ENCODE data around the gene AKR7A2.
A peak's percentile ranks its signal among the peaks of the same experiment; 100 is the strongest.

The AKR7A2 gene

DNA sequence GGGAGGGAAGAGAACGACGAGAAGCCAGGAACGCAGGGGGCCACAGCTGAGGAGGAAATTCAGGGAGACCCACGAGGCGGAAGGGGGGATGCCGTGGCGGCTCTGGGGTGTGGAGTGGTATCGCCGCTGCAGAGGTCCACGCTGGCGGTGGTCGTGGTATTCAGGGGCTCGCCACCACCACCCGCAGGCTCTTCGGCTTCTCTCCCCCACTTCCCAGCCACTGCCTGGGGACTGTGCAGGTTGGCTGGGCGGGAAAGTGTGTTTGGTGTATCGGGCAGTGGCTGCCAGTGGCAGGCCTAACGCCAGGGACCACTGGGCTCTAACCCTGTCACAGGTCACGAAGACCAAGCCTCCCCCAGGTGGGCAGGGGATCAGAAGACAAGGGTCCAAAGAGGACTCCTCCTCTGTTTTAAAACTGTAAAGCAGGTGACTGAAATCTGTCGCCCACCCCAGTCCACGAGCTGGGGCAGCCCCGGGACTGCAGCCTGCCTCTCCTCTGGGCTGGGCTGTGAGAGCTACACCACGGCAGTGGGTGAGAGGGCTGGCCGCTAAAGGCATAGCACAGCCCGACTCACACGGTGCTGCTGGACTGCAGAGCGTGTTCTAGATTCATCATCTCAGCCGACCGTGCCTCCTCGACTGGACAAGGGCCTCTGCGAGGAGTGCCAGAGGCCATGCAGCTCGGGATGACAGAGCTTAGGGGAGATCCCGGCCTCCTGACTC lies 31.1 kb upstream of the AKR7A2 start:
- DNase-seq: no peak

DNA sequence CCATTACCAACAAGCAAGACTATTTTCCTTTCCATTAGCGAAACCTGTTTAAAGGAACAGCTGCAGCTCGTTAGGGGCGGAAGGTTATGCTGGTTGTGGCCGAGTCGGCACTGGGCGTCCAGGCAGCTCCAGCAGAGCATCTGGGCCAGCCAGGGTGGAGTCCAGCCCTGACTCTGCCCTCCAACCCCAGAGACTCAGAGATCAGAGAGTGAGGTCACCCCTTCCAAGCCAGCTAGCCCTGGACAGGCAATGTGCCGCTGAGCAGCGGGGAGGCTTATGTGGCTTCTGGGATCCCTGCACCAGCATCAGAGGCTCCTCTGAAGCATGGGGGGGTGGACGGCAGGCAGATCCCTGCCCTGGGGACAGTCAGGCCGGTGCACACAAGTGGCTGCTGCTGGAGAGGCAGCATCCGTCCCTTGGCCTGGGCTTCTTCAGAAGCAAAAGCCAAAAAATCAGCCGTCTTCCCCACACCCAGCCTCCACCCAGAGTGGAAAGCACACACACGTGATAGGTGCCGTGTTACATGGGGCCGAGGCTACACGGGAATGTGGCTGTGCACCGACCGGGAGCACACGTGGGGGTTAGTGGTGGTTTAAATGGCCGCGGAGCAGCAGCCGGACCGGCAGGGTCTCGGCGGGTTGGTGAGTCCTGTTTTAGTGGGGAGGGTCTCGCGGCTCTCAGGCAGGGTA lies 30.3 kb upstream of the AKR7A2 start:
- DNase-seq: no peak

DNA sequence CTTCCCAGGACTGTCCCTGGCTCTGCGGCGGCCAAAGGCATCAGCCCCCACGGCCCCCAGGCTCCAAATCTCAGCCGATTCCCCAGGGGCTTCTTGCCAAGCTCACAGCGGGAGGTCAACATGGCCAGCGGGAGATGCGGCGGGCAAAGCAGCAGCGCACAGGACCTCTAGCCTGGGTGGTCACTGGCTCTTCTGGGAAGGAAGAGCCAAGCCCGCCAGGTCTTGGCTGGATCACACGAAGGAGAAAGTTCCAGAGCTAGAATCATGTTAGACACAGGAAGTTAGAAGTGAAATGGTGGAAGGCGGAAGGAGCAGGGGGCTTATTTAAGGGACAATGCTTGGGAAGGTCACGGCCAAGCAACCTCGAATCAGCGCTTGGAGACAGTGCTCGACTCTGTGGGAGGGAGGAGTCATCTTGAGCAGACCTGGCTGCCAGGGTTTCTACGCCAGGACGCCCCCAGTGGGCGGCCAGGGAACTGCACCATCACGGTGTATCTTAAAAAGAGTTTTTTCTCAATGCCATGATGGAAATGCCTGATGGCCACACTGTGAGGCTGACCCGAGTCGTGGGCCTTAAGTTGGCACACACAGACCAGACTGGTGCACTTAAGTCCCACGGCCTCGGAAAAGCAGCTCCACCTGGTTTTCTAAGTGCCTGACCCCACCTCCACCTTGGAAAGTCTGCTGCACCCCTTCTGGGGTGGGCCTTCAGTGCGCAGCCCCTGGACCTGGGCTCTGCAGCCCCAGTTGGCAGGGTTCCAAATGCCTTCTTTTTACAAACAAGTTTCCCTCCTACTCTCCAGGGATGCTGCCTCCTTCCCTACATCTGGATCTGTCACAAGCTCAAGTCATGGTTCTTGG lies 29.5 kb upstream of the AKR7A2 start:
- DNase-seq: peak; percentile 73

DNA sequence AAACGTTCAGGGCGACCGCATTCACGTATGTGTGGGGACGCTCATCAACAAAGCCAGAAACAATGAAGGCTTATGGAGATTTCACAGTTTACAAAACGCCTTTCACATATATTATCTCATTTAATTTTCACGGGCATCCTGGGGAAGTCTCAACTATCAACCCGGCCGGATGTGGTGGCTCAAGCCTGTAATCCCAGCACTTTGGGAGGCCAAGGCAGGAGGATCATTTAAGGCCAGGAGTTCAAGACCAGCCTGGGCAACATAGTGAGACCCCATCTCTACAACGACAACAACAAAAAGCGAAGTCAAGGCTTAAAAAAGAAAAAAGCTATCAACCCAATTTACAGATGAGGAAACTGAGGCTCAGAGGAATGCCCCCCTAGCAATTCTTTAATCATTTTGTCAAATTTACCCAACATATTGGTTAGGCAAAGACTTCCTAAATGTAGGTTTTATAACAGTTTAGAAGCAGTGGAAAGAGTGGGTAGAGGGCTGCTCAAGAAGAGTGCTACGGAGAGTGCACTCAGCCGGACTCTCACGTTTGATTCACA lies 28.5 kb upstream of the AKR7A2 start:
- DNase-seq: no peak

DNA sequence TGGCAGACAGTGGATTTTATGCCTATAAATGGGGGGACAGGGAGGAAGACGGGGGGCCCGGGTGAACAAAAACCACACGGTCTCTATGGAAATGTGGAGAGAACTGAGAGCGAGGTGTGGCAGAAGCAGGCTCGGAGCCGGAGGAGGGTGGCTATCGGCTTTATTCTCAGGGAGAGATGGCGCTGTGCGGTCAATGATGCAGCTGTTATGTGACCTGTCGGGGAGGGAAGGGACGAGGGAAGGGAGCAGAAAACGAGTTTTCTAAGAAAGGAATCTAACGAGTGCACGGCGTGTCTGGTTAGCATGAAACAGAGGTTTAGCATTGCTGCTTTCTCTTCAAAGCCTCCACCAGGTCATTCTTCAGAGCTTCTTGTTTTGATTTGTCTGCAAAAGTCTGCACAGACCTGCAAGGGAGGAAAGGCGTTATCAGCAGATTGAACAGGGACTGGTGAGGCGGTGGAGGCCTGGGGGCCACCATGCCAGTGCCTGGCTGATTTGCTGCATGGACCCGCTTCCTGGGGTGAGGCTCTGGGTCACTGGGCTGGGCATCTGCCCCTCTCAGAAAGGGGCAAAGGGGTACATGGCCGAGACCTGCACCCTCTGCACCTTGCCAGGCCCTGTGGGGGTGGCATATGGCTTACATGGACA lies 27.4 kb upstream of the AKR7A2 start:
- no peak for DNase-seq

DNA sequence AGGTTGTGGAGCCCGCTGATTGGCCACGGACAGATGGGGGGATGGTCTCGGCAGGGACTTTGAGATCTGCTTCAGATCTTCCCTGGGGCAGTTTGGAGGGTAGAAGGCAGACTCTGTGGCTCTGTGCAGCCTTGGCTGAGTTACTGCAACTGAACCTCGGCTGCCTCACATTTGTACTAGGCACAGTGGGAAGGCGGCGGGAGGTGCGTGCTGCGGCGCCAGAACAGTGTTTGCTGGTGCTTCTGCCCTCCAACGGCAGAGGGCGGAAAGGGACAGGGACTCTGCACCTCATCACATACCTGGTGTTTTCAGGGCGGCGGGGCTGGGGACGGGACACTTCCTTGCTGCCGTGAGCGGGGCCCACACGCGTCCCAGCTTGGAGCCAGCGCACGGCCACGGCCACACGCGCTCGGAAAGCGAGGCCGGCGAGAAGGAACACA lies 26.4 kb upstream of the AKR7A2 start:
- DNase-seq: no peak

DNA sequence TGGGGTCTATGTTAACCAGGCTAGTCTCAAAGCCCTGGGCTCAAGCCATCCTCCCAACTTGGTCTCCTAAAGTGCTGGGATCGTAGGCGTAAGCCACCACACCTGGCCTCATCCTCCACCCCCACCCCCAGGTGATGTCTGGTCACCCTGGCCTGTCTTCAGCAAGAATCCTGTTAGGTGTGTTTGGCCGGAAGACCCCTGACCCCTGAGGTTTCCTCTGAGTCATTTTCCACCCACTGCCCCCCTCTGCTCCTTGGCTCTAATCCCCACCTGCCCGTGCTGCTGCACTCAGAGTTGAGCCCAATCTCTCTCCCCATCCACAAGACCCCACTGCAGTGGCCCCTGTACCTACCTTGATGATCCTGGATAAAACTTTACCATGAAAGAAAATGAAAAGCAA lies 25.3 kb upstream of the AKR7A2 start:
- DNase-seq: no peak

DNA sequence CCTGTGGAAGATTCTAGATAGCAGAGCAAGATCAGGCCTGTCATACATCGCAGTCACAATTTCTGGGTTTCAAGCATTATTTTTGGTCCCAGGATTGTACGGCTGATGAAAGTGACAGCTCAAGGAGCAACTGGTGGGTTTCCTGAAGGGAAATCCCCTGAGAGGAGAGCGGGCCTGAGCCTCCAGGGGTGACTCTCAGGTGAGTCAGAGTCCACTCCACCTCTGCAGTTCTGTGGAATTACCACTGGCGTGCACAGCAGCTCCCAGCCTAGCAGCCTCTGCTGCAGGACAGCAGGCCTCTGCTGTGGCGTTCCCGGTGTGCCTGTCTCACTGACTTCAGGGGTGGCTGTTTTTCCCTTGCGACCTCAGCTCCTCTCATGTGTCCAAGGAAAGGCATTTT lies 24.6 kb upstream of the AKR7A2 start:
- no peak for DNase-seq

DNA sequence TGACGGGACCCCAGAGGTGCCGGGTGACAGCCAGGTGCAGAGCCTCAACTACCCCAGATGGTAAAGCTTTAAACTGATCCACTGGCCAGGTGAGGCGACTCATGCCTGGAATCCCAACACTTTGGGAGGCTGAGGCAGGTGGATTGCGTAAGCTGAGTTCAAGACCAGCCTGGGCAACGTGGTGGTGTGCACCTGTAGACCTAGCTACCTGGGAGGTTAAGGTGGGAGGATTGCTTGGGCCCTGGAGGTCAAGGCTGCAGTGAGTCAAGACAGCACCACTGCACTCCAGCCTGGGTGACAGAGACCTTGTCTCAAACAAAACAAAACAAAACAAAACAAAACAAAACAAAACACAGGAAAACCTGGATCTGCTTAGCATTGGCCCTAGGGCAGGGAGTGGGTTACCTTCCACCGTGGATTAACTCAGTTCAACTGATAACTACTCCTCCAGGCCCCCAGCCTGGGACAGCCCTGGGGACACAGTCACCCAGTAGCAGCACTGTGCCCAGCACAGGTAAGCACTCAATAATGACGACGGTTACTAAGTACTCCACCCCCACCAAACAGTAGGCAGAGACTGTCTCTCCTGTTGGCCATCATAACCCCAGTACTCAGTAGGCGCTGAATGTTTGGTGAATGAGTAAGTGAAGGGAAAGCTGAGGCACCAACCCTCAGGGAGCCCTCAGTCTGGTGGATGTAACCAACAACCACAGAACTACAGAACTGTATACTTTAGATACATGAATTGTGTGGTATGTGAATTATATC lies 21.8 kb upstream of the AKR7A2 start:
- DNase-seq: no peak

DNA sequence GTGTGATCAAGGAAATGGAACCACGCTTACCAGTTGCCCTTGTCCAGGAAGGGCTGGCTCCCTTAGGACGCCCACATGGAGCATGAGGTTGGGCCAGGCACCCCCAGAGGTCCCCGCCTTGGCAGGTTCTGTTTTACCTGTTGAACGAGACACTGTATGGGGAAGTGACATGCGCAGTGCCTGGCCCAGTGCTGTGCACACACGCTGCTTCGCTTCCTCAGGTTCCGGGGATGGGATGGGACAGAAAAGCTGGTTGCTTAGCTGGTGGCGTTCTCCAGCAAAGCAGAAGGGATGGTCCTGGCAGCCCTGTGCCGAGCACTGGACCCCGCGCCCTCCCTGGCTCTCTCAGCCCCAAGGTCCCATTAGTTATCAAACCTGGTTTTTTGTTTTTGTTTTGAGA lies 20.9 kb upstream of the AKR7A2 start:
- no peak for DNase-seq

DNA sequence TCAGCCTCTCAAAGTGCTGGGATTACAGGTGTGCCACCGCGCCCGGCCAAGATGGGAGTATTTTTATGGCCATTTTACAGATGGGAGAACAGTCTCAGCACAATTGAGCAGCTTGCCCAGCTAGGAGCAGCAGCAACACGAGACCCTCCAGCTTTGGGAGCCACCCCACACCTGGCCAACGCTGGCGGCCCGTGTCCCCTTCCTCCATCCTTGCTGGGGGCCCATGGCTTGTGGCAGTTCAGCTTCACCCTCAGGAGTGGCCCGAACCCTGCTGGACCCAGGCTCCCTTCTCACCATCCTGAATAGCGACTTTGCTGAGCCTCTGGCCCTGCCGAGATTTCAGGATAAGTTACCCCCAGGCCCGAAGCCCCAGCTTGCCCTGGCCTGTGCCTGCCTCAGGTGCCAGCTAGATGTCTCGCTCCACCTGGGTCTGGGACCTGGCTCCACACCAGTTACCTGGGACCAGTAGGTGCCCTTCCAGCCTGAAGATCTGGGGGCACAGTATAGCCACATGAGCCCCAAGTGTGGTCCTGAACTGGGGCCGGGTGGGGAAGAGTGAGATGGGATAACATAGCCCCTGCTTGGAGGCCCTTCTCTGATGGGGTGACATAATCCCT lies 19.4 kb upstream of the AKR7A2 start:
- no peak for DNase-seq

DNA sequence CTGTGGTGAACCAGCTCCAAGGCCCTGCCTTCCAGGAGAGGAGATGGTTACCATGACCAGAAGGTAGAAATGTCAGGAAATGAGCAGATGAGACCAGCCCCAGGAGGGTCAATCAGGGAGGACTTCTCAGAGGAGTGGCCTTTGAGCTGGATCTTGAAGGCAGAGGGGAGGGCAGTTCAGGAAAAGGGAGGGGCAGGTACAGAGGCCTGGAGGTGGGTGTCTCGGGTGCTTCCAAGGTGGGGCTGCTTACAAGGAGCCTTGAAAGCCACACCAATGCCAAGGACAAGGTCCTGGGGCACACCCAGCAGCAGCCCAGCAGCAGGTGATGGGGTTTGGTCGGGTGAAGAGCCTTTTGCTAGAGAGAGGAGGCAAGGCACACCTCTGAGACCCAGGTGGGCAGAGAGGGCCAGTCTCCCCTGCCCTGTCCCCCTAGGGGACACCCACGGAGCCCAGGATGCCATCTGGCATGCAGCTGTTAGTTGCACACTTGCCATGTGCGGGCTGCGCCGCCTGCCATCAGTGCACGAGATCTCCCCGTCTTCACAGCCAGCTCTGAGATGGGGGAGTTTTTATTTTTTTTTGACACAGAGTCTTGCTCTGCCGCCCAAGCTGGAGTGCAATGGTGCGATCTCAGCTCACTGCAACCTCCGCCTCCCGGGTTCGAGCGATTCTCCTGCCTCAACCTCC lies 18.6 kb upstream of the AKR7A2 start:
- no peak for DNase-seq

DNA sequence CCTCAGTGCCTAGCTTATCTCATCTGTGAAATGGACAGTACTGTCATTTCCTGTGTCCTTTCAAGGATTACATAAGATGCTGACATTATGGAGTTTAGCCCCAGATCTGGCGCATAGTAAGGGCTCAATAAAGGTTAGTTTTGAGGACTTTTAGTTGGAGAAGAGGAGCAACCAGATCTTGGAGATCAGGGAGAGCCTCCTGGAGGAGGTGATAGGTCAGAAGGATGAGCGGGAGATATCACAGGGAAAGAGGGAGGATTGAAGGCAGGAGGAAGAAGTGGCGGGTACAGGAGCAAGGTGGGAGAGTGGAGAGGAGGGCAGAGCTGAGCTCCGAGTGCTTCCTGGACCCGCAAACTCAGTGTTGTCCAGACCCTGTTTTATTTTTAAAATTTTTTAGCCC lies 17.7 kb upstream of the AKR7A2 start:
- DNase-seq: no peak

DNA sequence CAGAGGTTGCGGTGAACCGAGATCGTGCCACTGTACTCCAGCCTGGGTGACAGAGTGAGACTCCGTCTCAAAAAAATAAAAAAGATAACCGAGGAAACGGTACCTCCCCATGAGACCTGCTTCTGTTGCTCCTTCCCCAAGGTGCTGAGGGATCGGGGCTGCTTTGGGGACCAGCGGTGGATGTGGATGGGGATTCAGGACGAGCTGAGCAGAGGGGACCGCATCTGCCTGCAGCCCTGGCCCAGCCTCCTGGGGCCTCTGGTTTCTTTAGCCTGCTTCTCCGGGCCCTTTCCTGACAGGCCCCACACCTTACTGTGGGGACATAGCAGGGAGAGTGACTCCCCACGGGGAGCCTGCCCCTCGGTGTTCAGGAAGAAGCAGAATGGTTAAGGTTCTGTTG lies 17.2 kb upstream of the AKR7A2 start:
- no peak for DNase-seq

DNA sequence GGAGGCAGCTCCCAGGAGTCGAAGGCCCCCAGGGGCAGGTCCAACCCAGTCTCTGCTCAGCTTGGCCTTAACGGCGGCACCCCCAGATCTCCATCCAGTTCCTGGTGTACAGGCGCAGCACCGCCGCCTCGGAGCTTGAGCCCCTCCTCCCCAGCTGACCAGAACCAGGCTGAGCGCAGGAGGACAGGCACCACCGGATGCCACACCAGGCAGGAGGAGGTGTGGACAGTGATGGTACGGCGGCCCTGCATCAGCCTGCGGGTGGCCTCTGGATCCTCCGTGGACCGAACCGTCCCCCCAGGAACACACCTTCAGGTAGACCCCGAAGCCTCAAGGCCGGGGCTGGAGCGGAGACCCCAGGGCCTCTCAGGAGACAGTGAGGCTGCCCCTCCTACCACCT lies 16.5 kb upstream of the AKR7A2 start:
- no peak for DNase-seq

DNA sequence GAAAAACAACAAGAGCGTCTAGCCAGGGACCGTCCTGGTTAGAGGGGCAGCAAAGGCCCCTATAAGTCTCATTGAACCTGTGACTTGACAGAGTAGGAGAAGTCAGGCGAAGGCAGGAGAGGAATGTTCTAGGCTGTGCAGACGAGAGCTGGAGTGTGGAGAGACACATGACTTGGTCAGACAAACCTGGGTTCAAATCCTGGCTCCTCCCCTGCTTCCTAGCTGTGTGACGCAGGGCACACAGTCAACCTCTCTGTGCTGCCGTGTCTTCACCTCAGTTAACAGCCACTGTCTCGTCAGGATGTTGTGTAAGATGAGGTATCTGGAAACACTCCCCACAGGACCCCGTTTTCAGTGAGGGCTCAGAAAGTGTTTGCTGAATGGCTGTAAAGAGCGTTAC lies 15.8 kb upstream of the AKR7A2 start:
- no peak for DNase-seq

DNA sequence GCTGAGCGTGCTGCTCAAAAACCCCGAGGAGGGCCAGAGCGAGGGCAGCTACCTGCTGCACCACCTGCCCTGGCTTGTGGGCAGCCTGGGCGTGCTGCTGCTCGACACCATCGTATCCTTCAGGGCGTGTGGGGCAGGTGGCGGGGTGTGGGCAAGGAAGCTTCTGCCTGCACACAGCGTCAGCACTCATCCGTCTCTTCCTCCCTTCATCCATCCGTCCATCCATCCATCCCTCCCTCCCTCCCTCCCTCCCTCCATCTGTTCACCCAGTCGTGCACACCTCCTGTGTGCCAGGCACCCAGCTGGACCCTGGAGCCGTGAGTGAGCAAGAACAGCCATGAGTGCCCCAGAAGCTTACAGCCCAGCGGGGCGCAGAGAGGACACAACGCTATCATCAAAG lies 15.4 kb upstream of the AKR7A2 start:
- no peak for DNase-seq

DNA sequence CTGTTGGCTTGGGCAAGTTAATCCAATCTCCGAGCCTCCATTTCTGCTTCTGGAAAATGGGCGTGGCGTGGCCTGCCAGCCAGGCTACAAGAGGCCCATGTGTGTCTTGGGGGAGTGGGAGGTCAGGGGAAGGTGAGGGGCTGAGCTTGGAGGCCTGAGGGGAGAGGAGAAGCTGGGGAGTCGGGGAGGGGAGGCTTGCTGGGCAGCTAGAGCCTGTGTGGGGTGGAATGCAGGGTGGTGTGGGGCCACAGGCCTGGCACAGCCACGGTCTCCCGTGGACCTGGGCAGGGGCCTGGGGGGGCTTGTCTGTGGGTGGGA lies 14.8 kb upstream of the AKR7A2 start:
- no peak for DNase-seq

DNA sequence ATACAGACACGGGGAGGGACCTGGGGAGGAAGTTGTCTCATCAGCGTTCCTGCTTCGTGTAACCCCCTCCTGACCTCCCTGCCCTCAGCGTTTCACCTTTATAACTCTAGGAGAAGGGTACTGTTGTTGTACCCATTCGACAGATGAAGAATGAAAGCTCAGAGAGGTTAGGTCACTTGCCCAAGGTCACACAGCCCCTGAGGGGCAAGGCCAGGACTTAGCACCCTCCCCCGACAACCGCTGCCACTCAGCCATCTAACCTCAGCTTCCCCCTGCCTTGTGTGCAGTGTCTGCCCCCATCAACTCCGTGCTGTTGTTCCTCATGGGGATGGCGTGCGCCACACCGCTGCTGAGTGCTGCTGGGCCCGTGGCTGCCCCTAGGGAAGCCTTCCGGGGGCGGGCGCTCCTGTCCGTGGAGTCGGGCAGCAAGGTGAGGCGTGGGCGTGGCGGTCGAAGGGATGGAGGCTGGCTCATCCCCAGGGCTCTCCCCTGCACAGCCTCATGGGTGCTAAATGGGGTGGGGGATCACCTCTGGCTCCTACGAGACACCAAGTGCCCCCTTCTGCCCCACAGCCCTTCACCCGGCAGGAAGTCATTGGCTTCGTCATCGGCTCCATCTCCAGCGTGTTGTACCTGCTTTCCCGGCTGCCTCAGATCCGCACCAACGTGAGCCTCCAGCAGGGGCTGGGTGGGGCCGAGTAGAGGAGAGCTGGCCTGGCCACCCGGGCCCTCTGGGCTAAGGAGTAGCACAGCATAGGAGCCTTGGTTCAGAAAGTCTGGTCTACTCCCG lies 14.2 kb upstream of the AKR7A2 start:
- DNase-seq: no peak

DNA sequence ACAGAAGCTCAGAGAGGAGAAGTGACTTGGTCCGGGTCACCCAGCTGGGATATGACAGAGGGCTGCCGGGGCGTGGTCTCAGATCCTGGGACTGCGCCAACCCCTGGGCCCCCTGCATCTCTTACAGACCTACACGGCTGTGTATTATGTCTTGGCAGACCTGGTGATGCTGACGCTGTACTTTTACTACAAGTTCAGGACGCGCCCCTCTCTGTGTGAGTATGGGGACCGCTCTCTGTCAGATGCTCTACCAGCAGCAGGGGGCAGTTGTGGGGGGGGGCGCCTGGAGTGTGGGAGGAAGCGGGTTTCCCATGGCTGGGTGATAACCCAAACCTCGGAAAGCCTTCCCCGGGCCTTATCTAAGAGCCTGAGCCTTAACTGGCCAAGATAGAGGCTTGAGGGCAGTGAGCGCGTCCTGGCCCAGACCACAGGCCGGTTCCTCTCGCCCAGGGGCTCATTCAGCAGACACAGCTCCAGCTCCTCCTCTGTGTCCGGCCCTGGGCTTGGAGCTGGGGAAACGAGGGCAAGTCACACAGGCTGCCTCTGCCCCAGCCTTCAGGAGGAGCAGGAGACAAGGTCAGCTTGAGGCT lies 13.5 kb upstream of the AKR7A2 start:
- DNase-seq: no peak

Measured in CD4-positive, alpha-beta T cell treated with Interleukin-21 for 1 hour (primary cell).